CD4-positive, alpha-beta T cell treated with Interleukin-4 for 4 hours (primary cell): ENCODE data around the gene TNFRSF6B.

ENCODE experiments used
- DNase-seq: peaks from one replicate; pipeline ENCODE4 v3.0.0-alpha.2; 2020

The TNFRSF6B gene

GRCh38 chr20:63686492-63687321 is 9.7 kb upstream of the TNFRSF6B start:
- DNase-seq, result peak; percentile 32

GRCh38 chr20:63687419-63688178 is 8.9 kb upstream of the TNFRSF6B start:
- no peak for DNase-seq

GRCh38 chr20:63688228-63689045 is 8.0 kb upstream of the TNFRSF6B start:
- no peak for DNase-seq

- no peak for DNase-seq
Observed at GRCh38 chr20:63689046-63690002, 7.1 kb upstream of the TNFRSF6B start.

- no peak for DNase-seq
Observed at GRCh38 chr20:63690003-63690897, 6.2 kb upstream of the TNFRSF6B start.

- no peak for DNase-seq
Observed at GRCh38 chr20:63690898-63691710, 5.3 kb upstream of the TNFRSF6B start.

GRCh38 chr20:63691711-63692435 is 4.6 kb upstream of the TNFRSF6B start:
- no peak for DNase-seq

- DNase-seq, result no peak
Observed at GRCh38 chr20:63692436-63693082, 3.9 kb upstream of the TNFRSF6B start.

- DNase-seq, result no peak
Observed at GRCh38 chr20:63693083-63693732, 3.2 kb upstream of the TNFRSF6B start.

GRCh38 chr20:63693733-63694583 is 2.5 kb upstream of the TNFRSF6B start:
- no peak for DNase-seq

GRCh38 chr20:63694584-63695423 is 1.6 kb upstream of the TNFRSF6B start:
- no peak for DNase-seq

- DNase-seq, result no peak
Observed at GRCh38 chr20:63695424-63696305, 787 bp upstream of the TNFRSF6B start.

GRCh38 chr20:63696306-63696627 is 185 bp upstream of the TNFRSF6B start:
- DNase-seq, result no peak

GRCh38 chr20:63697357-63697867 is 960 bp downstream of the TNFRSF6B start:
- DNase-seq, result no peak

GRCh38 chr20:63697868-63698545 is 1.6 kb downstream of the TNFRSF6B start:
- DNase-seq, result no peak
